ENCODE results near the gene RMI1.

DNA sequence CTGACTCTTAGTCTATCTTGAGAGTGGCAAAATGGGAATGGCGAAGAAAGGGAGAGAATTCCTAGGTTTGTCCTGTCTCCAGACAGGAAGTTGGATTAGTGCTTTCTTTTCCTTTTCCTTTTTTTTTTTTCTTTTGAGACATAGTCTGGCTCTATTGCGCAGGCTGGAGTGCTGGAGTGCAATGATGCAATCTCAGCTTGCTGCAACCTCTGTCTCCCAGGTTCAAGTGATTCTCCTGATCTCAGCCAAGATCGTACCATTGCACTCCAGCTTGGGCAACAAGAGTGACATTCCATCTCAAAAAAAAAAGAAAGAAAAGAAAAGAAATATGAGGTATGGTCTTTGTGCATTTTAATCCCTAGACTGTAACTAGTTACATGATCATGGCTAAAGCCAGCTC lies 46.8 kb upstream of the RMI1 start:
- TF ChIP-seq POLR2A (IDR thresholded peaks at IDR 0.05) = no peak
- TF ChIP-seq, protein P1, sequence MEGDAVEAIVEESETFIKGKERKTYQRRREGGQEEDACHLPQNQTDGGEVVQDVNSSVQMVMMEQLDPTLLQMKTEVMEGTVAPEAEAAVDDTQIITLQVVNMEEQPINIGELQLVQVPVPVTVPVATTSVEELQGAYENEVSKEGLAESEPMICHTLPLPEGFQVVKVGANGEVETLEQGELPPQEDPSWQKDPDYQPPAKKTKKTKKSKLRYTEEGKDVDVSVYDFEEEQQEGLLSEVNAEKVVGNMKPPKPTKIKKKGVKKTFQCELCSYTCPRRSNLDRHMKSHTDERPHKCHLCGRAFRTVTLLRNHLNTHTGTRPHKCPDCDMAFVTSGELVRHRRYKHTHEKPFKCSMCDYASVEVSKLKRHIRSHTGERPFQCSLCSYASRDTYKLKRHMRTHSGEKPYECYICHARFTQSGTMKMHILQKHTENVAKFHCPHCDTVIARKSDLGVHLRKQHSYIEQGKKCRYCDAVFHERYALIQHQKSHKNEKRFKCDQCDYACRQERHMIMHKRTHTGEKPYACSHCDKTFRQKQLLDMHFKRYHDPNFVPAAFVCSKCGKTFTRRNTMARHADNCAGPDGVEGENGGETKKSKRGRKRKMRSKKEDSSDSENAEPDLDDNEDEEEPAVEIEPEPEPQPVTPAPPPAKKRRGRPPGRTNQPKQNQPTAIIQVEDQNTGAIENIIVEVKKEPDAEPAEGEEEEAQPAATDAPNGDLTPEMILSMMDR (IDR thresholded peaks at IDR 0.05) = no peak

All from uterus (tissue), 2 donors.